A673 (cell line): Measurements from ENCODE around the gene LRCH1. TPM values are rescaled to one million over a fixed set of nuclear protein-coding genes. Genes with fewer than 3 reads are reported as not detected.

Experiments
- BruUV-seq: library from RNA; stranded (reverse); fragments of 400-500 nt; replicated peaks from 2 replicates; lab custom pipeline; 2021; lab: Mats Ljungman, UMichigan
- CTCF ChIA-PET: fragments of 300-600 bp; sonication (Branson Sonifier 250); formaldehyde crosslinking; loops from one replicate; lab custom pipeline; 2022; ENCODE audit warnings: antibody characterized with exemption; lab: Charles Lee
- POLR2A ChIA-PET: fragments of 300-600 bp; sonication (Branson Sonifier 250); formaldehyde crosslinking; loops from one replicate; lab custom pipeline; 2022; ENCODE audit warnings: antibody characterized with exemption; ENCODE audit not compliant: low non-redundant PET; lab: Charles Lee
- DNase-seq: peaks from one replicate; pipeline ENCODE4 v3.0.0-alpha.2; 2015; ENCODE audit warnings: low spot score
- H3K27ac ChIP-seq: fragments of 200-600 bp; sonication (generic); 2 replicates; pipeline ENCODE4 v1.5.1; 2016; ENCODE audit warnings: mixed run types, low read depth, mild to moderate bottlenecking, mixed read lengths, antibody characterized with exemption, low read length; ENCODE audit not compliant: poor library complexity, severe bottlenecking
- H3K27me3 ChIP-seq: fragments of 200-600 bp; sonication (generic); replicated peaks from 2 replicates; pipeline ENCODE4 v1.6.1; 2017; ENCODE audit warnings: mixed run types, low read depth, mild to moderate bottlenecking, mixed read lengths, antibody characterized with exemption, low read length; ENCODE audit not compliant: insufficient read depth, poor library complexity
- H3K36me3 ChIP-seq: fragments of 200-600 bp; sonication (generic); 2 replicates; pipeline ENCODE4 v1.6.1; 2016; ENCODE audit warnings: mixed run types, mild to moderate bottlenecking, mixed read lengths, antibody characterized with exemption, low read length; ENCODE audit not compliant: insufficient read depth, poor library complexity, severe bottlenecking
- H3K4me1 ChIP-seq: fragments of 200-600 bp; sonication (generic); 2 replicates; pipeline ENCODE4 v1.6.1; 2017; ENCODE audit warnings: mixed run types, mild to moderate bottlenecking, mixed read lengths, antibody characterized with exemption, low read length; ENCODE audit not compliant: insufficient read depth, poor library complexity, severe bottlenecking
- H3K4me3 ChIP-seq: fragments of 200-600 bp; sonication (generic); 2 replicates; pipeline ENCODE4 v1.5.1; 2016; ENCODE audit warnings: low read depth, mixed run types, mild to moderate bottlenecking, mixed read lengths, low read length; ENCODE audit not compliant: poor library complexity, severe bottlenecking
- H3K9me3 ChIP-seq: fragments of 200-600 bp; sonication (generic); 2 replicates; pipeline ENCODE4 v1.6.1; 2016; ENCODE audit warnings: mixed run types, low read depth, mild to moderate bottlenecking, mixed read lengths, antibody characterized with exemption, low read length; ENCODE audit not compliant: poor library complexity, severe bottlenecking
- EZH2 ChIP-seq: fragments of 200-600 bp; sonication (generic); IDR thresholded peaks from 2 replicates; pipeline ENCODE4 v1.6.1; 2017; ENCODE audit warnings: borderline replicate concordance, low read depth, mild to moderate bottlenecking, mixed read lengths, antibody characterized with exemption, low read length; ENCODE audit not compliant: poor library complexity, severe bottlenecking
- intact Hi-C: fragments of 100-400 bp; cut with micrococcal nuclease; formaldehyde crosslinking; loops from one replicate; pipeline ENCODE4 v1.10.0; 2022; ENCODE audit not compliant: unreplicated experiment
- total RNA-seq: library from RNA; stranded (reverse); gene quantifications from 2 replicates; pipeline ENCODE4 v1.2.3, GENCODE V29; 2021
- TF ChIP-seq, protein P1 (sequence below): fragments of 300-800, 200-600 bp; sonication (generic); conservative IDR thresholded peaks from 2 replicates; pipeline ENCODE4 v1.5.1; 2017; ENCODE audit warnings: low read depth, mild to moderate bottlenecking, antibody characterized with exemption, low read length, moderate library complexity, mixed read lengths

The LRCH1 gene
- total RNA-seq, 1 experiment from 2014 or later = 25.3 TPM

DNA sequence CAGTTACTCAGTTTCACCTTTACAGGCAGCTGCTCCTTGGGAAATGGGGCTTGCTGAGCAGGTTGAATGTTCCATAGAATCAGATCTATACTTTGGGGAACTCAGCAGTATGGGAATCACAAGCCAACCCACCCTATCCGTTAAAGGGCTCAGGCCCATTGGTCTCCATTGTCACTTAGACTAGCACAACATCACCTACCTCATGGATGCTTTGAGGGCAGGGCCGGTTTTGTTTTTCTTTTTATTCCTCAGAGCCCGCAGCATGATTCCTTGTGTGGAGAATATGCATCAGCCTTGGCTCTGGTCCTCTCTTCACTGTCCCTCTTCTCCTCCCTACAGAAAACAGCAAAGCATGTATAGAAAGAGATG lies 48.0 kb downstream of the LRCH1 start:
- ChIA-PET CTCF (interaction anchor here (0.6 kb wide), 1 partner anchor 9 kb away, joined by 3 read pairs; no protein-coding TSS in a partner anchor), POLR2A (no interaction called here)
- intact Hi-C loops = no loop called here

DNA sequence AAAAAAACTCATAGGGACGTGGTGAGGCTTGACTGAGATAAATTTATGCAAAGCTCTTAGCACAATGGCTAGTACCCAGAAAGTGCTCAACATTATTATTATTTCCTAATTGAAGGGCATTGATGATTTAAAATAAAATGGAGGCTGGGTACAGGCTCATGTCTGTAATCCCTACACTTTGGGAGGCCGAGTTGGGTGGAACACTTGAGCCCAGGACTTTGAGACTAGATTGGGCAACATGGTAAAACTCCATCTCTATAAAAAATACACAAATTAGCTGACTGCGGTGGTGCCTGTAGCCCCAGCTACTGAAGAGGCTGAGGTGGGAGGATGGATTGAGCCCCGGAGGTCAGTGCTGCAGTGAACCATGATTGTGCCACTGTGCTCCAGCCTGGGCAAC lies 49.6 kb downstream of the LRCH1 start:
- CTCF ChIA-PET = no interaction called here
- intact Hi-C loops = no loop called here

More for the DNA sequence above, 48.0 kb downstream of the LRCH1 start:
- H3K27ac ChIP-seq = peak overlapping the region; percentile 66
- no peaks in the 10 kb centered on the region for H3K27me3 ChIP-seq
- TF ChIP-seq EZH2 = no peak
- DNase-seq = no peak
- BruUV-seq = TSS peak; percentile 7
- peaks cover 66% of the 10 kb centered on the region for H3K4me1 ChIP-seq
- H3K4me3 ChIP-seq = no peak overlapping the region
- no peaks in the 10 kb centered on the region for H3K36me3 ChIP-seq
- no peaks in the 10 kb centered on the region for H3K9me3 ChIP-seq

DNA sequence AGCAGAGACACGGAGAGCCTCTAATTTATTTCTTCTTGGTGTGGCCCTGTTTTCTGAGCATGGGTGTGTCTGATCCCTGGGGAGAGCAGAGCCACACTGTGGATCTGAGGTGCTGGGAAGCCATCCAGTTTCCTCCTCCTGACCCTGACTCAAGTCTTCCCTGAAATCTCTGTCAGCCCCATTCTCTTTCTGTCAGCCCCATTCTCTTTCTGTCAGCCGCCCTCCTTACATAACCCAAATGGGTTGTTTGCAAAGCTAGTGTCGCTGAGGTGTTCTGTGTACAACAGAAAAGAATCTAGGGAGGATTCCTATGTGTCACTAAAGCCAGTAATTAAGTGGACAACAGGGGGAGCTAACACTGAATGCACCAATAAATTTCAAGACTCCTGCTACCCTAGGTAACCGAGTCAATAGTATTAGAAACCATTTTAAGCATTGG lies 50.2 kb downstream of the LRCH1 start:
- intact Hi-C loops = loop anchor here (1.0 kb wide), 1 partner anchor 49 kb away; no protein-coding TSS in a partner anchor
- POLR2A ChIA-PET = no interaction called here
- Histone ChIP-seq H3K9me3 (no peaks in the 10 kb centered on the region), H3K4me1 (peaks cover 61% of the 10 kb centered on the region), H3K36me3 (no peaks in the 10 kb centered on the region), H3K27me3 (no peaks in the 10 kb centered on the region), H3K27ac (no peak overlapping the region), H3K4me3 (no peak overlapping the region)
- CTCF ChIA-PET = no interaction called here
- DNase-seq = no peak
- TF ChIP-seq, protein P1, sequence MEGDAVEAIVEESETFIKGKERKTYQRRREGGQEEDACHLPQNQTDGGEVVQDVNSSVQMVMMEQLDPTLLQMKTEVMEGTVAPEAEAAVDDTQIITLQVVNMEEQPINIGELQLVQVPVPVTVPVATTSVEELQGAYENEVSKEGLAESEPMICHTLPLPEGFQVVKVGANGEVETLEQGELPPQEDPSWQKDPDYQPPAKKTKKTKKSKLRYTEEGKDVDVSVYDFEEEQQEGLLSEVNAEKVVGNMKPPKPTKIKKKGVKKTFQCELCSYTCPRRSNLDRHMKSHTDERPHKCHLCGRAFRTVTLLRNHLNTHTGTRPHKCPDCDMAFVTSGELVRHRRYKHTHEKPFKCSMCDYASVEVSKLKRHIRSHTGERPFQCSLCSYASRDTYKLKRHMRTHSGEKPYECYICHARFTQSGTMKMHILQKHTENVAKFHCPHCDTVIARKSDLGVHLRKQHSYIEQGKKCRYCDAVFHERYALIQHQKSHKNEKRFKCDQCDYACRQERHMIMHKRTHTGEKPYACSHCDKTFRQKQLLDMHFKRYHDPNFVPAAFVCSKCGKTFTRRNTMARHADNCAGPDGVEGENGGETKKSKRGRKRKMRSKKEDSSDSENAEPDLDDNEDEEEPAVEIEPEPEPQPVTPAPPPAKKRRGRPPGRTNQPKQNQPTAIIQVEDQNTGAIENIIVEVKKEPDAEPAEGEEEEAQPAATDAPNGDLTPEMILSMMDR = peak; percentile 54
- TF ChIP-seq EZH2 = no peak
- BruUV-seq = no TSS peak

More for the DNA sequence above, 49.6 kb downstream of the LRCH1 start:
- no peak for TF ChIP-seq EZH2
- TF ChIP-seq, protein P1 = no peak
- no TSS peak for BruUV-seq
- Histone ChIP-seq H3K9me3 (no peaks in the 10 kb centered on the region), H3K4me1 (peaks cover 63% of the 10 kb centered on the region), H3K27ac (peak overlapping the region; percentile 66), H3K36me3 (no peaks in the 10 kb centered on the region), H3K4me3 (no peak overlapping the region), H3K27me3 (no peaks in the 10 kb centered on the region)
- POLR2A ChIA-PET = no interaction called here
- DNase-seq = no peak
